ENCODE results near the gene TULP1. TPM values are rescaled to one million over a fixed set of nuclear protein-coding genes. Genes with fewer than 3 reads are reported as not detected.

Gene TULP1
- polyA plus RNA-seq, 12 donors, result 0.66 to 5.8 (median 1.4) TPM; not detected in 2

DNA sequence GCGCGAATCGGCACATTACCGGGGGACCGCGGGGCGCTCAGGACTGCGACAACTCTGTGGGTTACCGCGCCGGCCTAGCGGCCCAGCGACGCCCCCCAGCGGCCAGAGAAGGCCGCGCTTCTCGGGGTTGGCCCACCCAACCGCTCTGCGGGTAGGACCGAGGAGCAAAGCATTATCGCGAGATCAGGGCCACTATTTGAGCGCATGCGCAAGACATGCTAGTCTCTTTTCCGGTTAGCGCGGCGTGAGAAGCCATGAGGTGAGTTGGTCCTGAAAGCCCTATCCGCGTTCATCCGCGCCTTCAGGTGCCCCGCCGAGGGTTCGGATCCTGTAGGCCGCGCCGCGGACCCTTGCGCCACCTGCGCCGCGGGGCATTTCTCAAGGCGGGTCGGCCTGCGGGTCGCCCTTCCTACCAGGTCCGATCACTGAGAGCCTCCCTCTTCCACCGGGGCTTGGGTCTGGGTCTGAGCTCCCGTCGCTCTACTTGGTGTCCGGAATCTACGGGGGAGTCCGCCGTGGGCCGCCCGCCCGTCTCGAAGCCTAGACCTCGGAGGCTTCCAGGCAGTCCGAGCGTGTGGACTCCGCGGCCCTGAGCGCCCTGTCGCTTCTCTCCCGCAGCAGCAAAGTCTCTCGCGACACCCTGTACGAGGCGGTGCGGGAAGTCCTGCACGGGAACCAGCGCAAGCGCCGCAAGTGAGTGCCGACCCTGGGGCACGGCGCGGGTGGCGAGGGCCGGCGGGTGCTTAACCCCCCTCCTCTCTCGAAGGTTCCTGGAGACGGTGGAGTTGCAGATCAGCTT lies 44.3 kb downstream of the TULP1 start, which contains the start of gene RPL10A:
TSS of gene RPL10A (plus strand) at position 221 of the 799 bp plus-strand sequence. CDS start at position 255, 34 bp downstream.
- peak; percentile 99 for DNase-seq

DNA sequence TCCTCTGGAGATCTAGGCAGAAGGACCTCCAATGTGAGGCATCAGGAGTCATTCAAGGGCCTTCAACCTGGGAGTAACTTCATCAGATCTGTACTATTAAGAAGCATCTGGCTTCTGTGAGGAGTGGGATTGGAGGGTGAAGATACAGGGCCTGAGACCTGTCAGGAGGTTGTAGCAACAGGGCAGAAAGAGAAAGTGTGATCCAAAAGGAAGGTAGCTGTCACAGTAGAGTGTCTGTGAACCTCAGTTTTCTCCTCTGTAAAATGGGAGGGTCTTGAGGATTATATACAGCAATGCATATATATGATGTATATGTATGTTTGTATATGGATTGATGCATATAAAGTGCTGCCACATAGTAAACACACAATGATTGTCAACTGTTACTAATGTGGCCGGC lies 47.0 kb downstream of the TULP1 start:
- no peak for DNase-seq

DNA sequence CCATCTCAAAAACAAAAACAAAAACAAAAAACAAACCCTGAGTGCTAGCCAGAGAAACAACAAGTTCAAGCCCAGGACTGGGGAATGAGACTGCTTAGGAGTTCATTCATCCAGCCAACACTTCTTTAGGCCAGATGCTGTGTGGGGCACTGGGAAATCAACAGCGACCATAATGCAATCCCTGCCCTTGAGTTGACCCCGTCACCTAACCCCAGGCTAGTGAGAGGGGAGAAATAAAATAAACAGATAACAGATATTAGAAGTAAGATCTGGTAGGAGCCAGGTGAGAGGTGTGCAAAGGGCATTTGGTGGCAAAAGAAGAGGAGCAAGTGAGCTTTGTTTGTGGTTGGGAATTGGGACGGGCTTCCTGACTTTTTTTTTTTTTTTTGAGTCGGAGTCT lies 49.4 kb downstream of the TULP1 start:
- no peak for DNase-seq

DNA sequence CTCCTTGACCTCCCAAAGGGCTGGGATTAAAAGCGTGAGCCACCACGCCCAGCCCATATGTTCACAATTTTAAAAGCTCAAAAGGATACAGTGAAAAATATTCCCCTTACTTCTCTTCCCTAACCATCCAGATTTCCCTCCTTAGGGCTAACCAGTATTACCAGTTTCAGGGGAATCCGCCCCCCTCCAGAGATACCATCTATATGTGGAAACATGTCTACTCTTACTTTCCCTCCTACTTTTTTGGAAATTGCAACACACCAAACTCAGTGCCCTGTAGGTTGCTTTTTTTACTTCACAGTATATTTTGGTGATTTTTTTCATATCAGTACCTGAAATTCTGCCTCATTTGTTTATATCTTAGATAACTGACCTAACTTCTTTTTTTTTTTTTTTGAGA lies 51.4 kb downstream of the TULP1 start:
- no peak for DNase-seq

DNA sequence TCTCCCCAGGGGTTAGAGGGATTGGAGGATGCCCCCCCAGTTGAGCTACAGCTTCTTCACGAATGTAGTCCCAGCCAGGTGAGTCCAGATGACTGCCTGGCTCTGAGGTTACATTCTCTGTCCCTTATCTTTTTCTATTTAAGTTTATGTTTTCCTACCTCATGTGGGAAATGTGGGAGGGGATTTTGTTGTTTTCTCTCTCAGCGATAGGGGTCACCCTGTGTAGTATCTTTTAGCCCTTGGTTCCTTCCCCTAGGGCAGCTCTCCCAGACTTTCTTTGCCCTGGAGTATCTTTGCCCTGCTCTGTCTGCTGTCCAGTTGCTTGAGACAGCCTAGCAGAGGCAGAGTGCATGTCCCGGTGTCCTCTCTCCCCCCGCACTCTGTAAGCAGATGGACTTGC lies 54.8 kb downstream of the TULP1 start:
- DNase-seq, result no peak

DNA sequence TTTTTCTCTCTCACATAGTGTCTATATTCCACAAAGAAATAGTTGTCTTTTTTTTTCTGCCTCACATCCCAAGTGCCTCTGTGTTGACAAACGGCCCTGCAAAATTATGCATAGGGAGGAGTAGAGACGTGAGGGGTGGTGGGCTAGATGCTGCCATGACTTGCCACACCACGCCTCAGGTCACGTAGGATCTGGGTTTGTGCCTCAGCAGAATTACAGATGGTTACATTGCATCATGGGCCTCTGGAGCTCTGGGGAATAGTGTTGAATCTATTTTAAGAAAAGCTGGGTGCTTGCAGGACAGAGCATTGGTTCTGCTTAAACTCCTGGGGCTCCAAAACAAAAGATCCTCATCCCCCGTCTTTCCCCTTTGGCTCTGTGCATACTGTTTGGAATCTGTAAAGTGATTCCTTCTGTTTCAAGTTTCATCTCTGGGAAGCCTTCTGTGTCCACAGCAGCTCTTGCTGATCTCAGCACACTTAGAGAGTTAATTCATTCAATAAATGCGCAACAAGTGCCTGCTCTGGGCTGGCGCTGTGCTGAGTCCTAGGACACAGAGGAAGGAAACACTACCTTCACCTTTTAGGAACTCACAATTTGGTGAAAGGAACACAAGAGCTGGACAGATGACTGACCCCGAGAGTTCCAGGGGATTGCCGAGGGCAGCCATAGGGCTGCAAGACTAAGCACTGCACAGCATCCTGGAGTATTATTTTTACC lies 58.1 kb downstream of the TULP1 start:
- no peak for DNase-seq

DNA sequence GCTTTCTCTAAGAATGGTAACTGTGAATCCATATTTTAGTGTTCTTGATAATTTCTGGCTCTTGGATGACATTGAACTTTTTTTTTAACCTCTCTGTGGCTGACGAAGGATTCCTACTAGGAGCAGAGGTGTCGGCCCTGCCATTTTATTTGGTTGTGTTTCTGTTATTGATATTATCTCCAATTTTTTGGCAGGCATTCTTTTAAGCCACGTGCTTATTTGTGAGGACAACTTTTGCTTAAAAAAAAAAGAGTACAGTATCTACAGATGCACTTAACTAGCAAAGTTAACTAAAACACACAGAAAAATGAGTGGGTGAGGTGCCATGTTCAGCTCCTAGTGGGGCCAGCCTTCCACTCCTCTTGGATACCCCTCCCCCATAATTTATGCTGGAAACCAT lies 59.5 kb downstream of the TULP1 start:
- no peak for DNase-seq

DNA sequence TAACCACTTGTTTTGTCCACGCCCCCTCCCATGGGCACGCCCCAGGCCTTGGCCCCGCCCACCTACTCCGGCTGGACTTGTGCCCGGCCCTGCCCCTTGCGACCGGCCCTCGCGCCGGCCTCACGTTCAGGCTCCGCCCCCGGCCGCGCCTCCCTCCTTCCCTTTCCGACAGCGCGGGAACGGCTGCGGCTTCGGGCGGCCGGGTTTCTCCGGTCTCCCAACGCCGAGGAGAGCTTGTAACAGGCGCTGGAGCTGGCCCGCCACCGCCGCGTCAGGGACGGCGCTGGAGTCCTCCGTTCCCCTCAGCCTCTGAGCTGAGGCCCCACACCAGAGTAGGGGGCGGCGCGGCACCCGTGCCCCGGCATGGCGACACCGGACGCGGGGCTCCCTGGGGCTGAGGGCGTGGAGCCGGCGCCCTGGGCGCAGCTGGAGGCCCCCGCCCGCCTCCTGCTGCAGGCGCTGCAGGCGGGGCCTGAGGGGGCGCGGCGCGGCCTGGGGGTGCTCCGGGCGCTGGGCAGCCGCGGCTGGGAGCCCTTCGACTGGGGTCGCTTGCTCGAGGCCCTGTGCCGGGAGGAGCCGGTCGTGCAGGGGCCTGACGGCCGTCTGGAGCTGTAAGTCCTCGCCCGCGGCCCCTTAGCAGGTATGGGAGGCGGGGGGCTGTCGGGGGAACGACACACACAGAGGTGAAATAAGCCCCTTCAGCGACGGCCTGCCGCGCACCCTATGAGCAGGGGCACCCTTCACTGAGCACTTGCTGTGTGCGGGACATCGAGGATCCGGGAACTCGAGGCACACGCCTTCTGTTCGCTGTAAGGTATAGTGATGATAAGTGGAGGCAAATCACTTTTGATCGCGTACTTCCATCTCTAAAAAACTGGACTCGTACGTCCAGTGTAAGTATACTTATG lies 60.3 kb downstream of the TULP1 start, which contains the start of gene FANCE:
TSS of gene FANCE (plus strand) at position 156 of the 908 bp plus-strand sequence. CDS start at position 364, 208 bp downstream.
- DNase-seq, result peak; percentile 95

DNA sequence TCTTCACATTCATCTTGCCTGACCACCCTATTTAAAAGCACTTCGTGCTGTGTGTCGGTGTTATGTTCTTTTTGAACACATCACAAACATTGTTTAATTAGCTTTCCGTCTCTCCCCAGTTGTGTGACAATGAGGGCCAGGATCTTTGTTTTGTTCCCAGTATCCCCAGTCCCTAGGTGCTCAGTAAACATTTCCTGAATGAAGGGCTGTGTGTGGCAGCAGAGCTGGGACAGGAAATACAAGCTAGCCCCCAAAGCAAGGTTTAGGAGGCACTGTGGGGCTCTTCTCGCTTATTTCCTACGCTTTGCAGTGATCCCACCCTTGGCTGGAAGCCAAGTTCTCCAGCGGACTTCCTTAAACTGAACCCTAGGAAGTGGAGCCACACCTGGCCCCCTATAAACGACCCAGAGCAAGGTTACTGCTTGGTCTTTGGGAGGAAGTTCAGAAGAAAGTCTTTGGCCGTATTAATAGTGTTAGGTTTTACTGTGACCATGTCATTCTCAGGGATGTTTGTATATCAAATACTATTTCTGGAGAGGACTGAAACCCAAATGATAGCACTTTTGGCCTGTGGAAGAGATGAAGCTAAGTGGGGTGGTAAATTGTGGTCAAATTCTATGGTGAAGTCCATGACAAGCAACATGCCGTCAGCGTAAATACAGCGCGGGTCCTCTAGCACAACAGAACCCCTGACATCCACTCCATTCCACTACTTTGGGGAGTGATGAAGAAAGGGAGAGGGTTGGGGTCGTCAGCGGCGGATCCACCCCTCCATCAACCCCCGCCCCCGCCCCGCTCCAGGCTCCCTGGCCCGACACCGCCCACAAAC lies 61.1 kb downstream of the TULP1 start:
- peak; percentile 40 for DNase-seq

DNA sequence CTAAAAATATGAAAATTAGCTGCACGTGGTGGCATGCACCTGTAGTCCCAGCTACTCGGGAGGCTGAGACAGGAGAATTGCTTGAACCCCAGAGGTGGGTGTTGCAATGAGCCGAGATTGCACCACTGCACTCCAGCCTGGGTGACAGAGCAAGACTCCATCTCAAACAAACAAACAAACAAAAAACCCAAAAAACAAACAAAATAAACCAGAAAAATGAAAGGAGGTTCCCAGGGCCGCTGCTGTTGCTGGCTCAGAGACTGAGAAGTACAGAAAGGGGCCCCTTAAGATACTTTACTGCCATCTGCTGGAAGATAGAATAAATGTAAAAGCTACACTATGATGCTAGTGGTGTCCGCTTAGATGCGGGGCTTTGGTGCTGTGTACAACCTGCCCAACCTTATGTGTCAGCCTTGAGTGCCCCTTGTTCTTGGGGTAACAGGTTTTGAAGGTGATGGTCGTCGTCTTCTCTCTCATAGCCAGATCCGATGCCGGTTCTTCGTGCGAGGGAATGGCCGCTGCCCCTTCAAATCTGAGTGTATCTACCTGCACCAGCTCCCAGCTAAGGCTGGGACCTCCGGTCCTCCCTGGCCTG lies 63.3 kb downstream of the TULP1 start:
- DNase-seq, result peak; percentile 69

DNA sequence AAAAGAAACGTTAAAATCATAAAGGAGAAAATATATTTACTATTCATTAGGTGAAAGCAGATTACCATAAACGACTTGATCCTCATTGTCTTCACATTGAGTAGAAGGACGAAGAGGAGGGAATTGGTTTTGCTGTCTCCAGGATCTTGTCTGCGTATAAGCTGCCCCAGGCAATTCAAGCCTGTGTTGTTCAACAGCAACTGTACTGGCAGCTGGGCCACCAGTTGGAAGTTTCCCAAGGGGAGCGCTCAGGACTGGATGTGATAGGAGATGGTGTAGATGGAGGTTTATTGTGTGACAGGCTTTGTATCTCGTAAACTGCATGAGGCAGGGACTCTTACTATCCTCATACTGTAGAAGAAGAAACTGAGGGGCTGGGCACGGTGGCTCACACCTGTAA lies 64.5 kb downstream of the TULP1 start:
- DNase-seq, result no peak

Other genes starting within 250 kb of the TULP1 start
- gene DEF6, start 215.1 kb downstream of the TULP1 start, polyA plus RNA-seq (ENCODE audit: insufficient read length in 12 of 12), result 10 to 100 TPM in 1 of 12 donors, 1 to 10 TPM in 10, not detected in 1; 2.9 to 16.7 (median 4.4) TPM
- gene PPARD, start 170.3 kb downstream of the TULP1 start, polyA plus RNA-seq (ENCODE audit: insufficient read length in 12 of 12), result 10 to 100 TPM in 11 of 12 donors, not detected in 1; 16.9 to 26.4 (median 21.1) TPM
- gene FANCE, start 60.6 kb downstream of the TULP1 start, polyA plus RNA-seq (ENCODE audit: insufficient read length in 12 of 12), result 10 to 100 TPM in 11 of 12 donors, not detected in 1; 14.2 to 26.4 (median 18.7) TPM
- 1,000 to 10,000 TPM; 2,007 to 3,850 (median 2,490) TPM for gene RPL10A, start 44.5 kb downstream of the TULP1 start, polyA plus RNA-seq (ENCODE audit: insufficient read length in 12 of 12)
- 100 to 1,000 TPM in 1 of 12 donors, 10 to 100 TPM in 11; 46.2 to 212 (median 59.5) TPM for gene TEAD3, start 15.8 kb downstream of the TULP1 start, polyA plus RNA-seq (ENCODE audit: insufficient read length in 12 of 12)
- 10 to 100 TPM in 11 of 12 donors, not detected in 1; 11.5 to 28.3 (median 19.7) TPM for gene FKBP5, start 176.0 kb upstream of the TULP1 start, polyA plus RNA-seq (ENCODE audit: insufficient read length in 12 of 12)
- 1 to 10 TPM in 4 of 12 donors, under 1 TPM in 6, not detected in 2; 0.36 to 2.6 (median 0.89) TPM for gene ARMC12, start 224.1 kb upstream of the TULP1 start, polyA plus RNA-seq (ENCODE audit: insufficient read length in 12 of 12)

All from muscle of arm (tissue), 12 donors.